H9 (cell line): ENCODE measurements around the gene UNC13D. TPM values are rescaled to one million over a fixed set of nuclear protein-coding genes. Genes with fewer than 3 reads are reported as not detected.
"Not testable (repeated sequence)": the region's sequence is repeated elsewhere in the genome, so short reads cannot be mapped to it uniquely, and the experiment has no call there.

Experiments used
- DNase-seq: peaks from one replicate; pipeline ENCODE4 v3.0.0-alpha.2; 2017
- H2AFZ ChIP-seq: one replicate; pipeline ENCODE4 v1.6.1; 2013; ENCODE audit warnings: mild to moderate bottlenecking, low read length, control low read depth, moderate library complexity
- H2AK5ac ChIP-seq: 2 replicates; pipeline ENCODE4 v1.6.1; 2013; ENCODE audit warnings: low read length, control low read depth, mixed read lengths; ENCODE audit not compliant: insufficient read length
- H2BK120ac ChIP-seq: one replicate; pipeline ENCODE4 v1.6.1; 2013; ENCODE audit warnings: low read depth, mild to moderate bottlenecking, low read length, control low read depth, inconsistent platforms; ENCODE audit not compliant: poor library complexity, severe bottlenecking
- H2BK12ac ChIP-seq: 2 replicates; pipeline ENCODE4 v1.6.1; 2013; ENCODE audit warnings: low read length, control low read depth, mixed read lengths, low read depth; ENCODE audit not compliant: insufficient read length
- H2BK15ac ChIP-seq: 2 replicates; pipeline ENCODE4 v1.6.1; 2013; ENCODE audit warnings: low read depth, low read length, control low read depth
- H2BK20ac ChIP-seq: one replicate; pipeline ENCODE4 v1.6.1; 2013; ENCODE audit warnings: low read depth, mild to moderate bottlenecking, low read length, control low read depth, inconsistent platforms; ENCODE audit not compliant: poor library complexity, severe bottlenecking
- H2BK5ac ChIP-seq: 2 replicates; pipeline ENCODE4 v1.6.1; 2013; ENCODE audit warnings: low read length, control low read depth, mixed read lengths; ENCODE audit not compliant: insufficient read length
- H3K14ac ChIP-seq: 2 replicates; pipeline ENCODE4 v1.6.1; 2013; ENCODE audit warnings: low read length, control low read depth; ENCODE audit not compliant: insufficient read depth
- H3K18ac ChIP-seq: 2 replicates; pipeline ENCODE4 v1.6.1; 2013; ENCODE audit warnings: low read depth, mild to moderate bottlenecking, mixed read lengths, low read length, control low read depth; ENCODE audit not compliant: insufficient read length
- H3K23ac ChIP-seq: 2 replicates; pipeline ENCODE4 v1.6.1; 2013; ENCODE audit warnings: low read length, control low read depth, mixed read lengths, low read depth; ENCODE audit not compliant: insufficient read length
- H3K23me2 ChIP-seq: 2 replicates; pipeline ENCODE4 v1.6.1; 2013; ENCODE audit warnings: low read depth, mild to moderate bottlenecking, mixed read lengths, low read length, control low read depth; ENCODE audit not compliant: insufficient read length, poor library complexity, severe bottlenecking
- H3K27ac ChIP-seq: 2 replicates; pipeline ENCODE4 v1.5.1; 2013; ENCODE audit warnings: low read length, control low read depth, mixed read lengths, low read depth; ENCODE audit not compliant: insufficient read length
- H3K27me3 ChIP-seq: 2 replicates; pipeline ENCODE4 v1.6.1; 2013; ENCODE audit warnings: low read length, control low read depth, inconsistent platforms; ENCODE audit not compliant: insufficient read depth
- H3K4ac ChIP-seq: 2 replicates; pipeline ENCODE4 v1.6.1; 2013; ENCODE audit warnings: low read depth, mild to moderate bottlenecking, control low read depth, inconsistent platforms, low read length, moderate library complexity
- H3K4me1 ChIP-seq: 2 replicates; pipeline ENCODE4 v1.6.1; 2013; ENCODE audit warnings: low read length, control low read depth, inconsistent platforms; ENCODE audit not compliant: insufficient read depth
- H3K4me2 ChIP-seq: 2 replicates; pipeline ENCODE4 v1.6.1; 2013; ENCODE audit warnings: low read length, control low read depth, mixed read lengths; ENCODE audit not compliant: insufficient read length, insufficient read depth
- H3K56ac ChIP-seq: 2 replicates; pipeline ENCODE4 v1.6.1; 2013; ENCODE audit warnings: low read depth, mild to moderate bottlenecking, mixed read lengths, low read length, control low read depth; ENCODE audit not compliant: insufficient read length
- H3K79me1 ChIP-seq: 2 replicates; pipeline ENCODE4 v1.6.1; 2013; ENCODE audit warnings: low read depth, mild to moderate bottlenecking, moderate library complexity, low read length, control low read depth, inconsistent platforms; ENCODE audit not compliant: insufficient read depth, poor library complexity, severe bottlenecking
- H3K79me2 ChIP-seq: 2 replicates; pipeline ENCODE4 v1.6.1; 2013; ENCODE audit warnings: low read length, control low read depth, inconsistent platforms; ENCODE audit not compliant: insufficient read depth
- H3K9ac ChIP-seq: 2 replicates; pipeline ENCODE4 v1.6.1; 2013; ENCODE audit warnings: low read length, control low read depth, mixed read lengths; ENCODE audit not compliant: insufficient read length; ENCODE audit errors: extremely low read depth
- H3K9me3 ChIP-seq: one replicate; pipeline ENCODE4 v1.6.1; 2013; ENCODE audit warnings: low read depth, low read length, inconsistent platforms; ENCODE audit not compliant: control insufficient read depth
- H3T11ph ChIP-seq: one replicate; pipeline ENCODE4 v1.6.1; 2013; ENCODE audit warnings: mild to moderate bottlenecking, low read length, control low read depth, inconsistent platforms
- H4K20me1 ChIP-seq: one replicate; pipeline ENCODE4 v1.6.1; 2013; ENCODE audit not compliant: control insufficient read depth, insufficient read length, insufficient read depth
- H4K5ac ChIP-seq: 2 replicates; pipeline ENCODE4 v1.6.1; 2013; ENCODE audit warnings: low read depth, mild to moderate bottlenecking, mixed read lengths, low read length, control low read depth; ENCODE audit not compliant: insufficient read length
- H4K8ac ChIP-seq: replicated peaks from 2 replicates; pipeline ENCODE4 v1.6.1; 2013; ENCODE audit warnings: low read length, control low read depth, mixed read lengths, low read depth; ENCODE audit not compliant: insufficient read length
- H4K91ac ChIP-seq: 2 replicates; pipeline ENCODE4 v1.6.1; 2013; ENCODE audit warnings: low read depth, mild to moderate bottlenecking, moderate library complexity, mixed read lengths, low read length, control low read depth; ENCODE audit not compliant: insufficient read length
- H3K27ac Mint-ChIP-seq, 3 experiments: 2 replicates in 2 of 3; 3 replicates in 1 of 3; pipeline ENCODE4 v1.8.0; 2020 to 2021; ENCODE audit warnings: mixed read lengths in 3 of 3, mild to moderate bottlenecking in 1 of 3, moderate library complexity in 1 of 3
- H3K27me3 Mint-ChIP-seq: 2 replicates; pipeline ENCODE4 v1.8.0; 2021; ENCODE audit warnings: low read depth, mild to moderate bottlenecking, moderate library complexity, mixed read lengths
- H3K36me3 Mint-ChIP-seq, 3 experiments: 2 replicates in 2 of 3; 3 replicates in 1 of 3; pipeline ENCODE4 v1.8.0; 2020 to 2021; ENCODE audit warnings: low read depth in 3 of 3, mixed read lengths in 3 of 3; ENCODE audit not compliant: insufficient read depth in 1 of 3
- H3K4me1 Mint-ChIP-seq, 2 experiments: 2 replicates each; pipeline ENCODE4 v1.8.0; 2020; ENCODE audit warnings: mixed read lengths in 2 of 2
- H3K4me3 Mint-ChIP-seq, 2 experiments: 2 replicates in 1 of 2; 3 replicates in 1 of 2; pipeline ENCODE4 v1.8.0; 2020 to 2021; ENCODE audit warnings: mild to moderate bottlenecking in 2 of 2, mixed read lengths in 2 of 2, moderate library complexity in 1 of 2
- H3K9me3 Mint-ChIP-seq, 2 experiments: 2 replicates in 1 of 2; 3 replicates in 1 of 2; pipeline ENCODE4 v1.8.0; 2020; ENCODE audit warnings: mild to moderate bottlenecking in 2 of 2, mixed read lengths in 2 of 2, moderate library complexity in 1 of 2
- WGBS: extraction: QIAGEN DNeasy Blood & Tissue Kit; methylation state at CpG from one replicate; pipeline ENCODE4 v1.1.7; 2013; ENCODE audit warnings: missing lambda C conversion rate, low lambda C conversion rate, mixed read lengths; ENCODE audit not compliant: insufficient read length; ENCODE audit errors: extremely low coverage; 5-methylcytosine and 5-hydroxymethylcytosine counted together
- total RNA-seq: library from RNA; stranded (reverse); gene quantifications from 2 replicates; pipeline ENCODE4 v1.2.1, GENCODE V29; 2021
- TF ChIP-seq, protein P1 (sequence below): fragments of 200-600 bp; sonication (generic); conservative IDR thresholded peaks from 3 replicates; pipeline ENCODE4 v1.8.0; 2021; ENCODE audit warnings: antibody characterized with exemption, mild to moderate bottlenecking

Gene UNC13D
- total RNA-seq, 1 experiment from 2014 or later: 6.3 TPM

DNA sequence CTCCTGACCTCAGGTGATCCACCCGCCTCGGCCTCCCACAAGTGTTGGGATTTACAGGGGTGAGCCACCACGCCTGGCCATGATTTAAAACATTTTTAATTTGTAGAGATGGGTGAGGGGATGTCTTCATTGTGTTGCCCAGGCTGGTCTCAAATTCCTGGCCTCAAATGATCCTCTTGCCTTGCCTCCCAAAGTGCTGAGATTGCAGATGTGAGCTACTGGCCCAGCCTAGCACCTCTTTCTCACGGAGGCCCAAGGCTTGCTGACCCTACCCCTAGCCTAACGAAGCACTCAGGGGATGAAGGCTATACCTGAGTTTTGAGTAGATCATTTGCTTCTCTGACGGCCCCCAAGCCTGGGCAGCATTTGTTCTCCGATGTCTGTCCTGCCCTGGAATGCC lies 33.0 kb downstream of the UNC13D start:
- H3K4me3 Mint-ChIP-seq: no peak overlapping the region
- no peak overlapping the region for H2AK5ac ChIP-seq
- no peak overlapping the region for H2BK15ac ChIP-seq
- H4K91ac ChIP-seq: no peak overlapping the region
- H3K4me1 Mint-ChIP-seq: no peaks in the 10 kb centered on the region
- H3K14ac ChIP-seq: no peak overlapping the region
- no peak overlapping the region for H3T11ph ChIP-seq
- H3K27me3 ChIP-seq: no peaks in the 10 kb centered on the region
- H3K9me3 Mint-ChIP-seq: no peaks in the 10 kb centered on the region
- no peak overlapping the region for H4K8ac ChIP-seq
- TF ChIP-seq, protein P1, sequence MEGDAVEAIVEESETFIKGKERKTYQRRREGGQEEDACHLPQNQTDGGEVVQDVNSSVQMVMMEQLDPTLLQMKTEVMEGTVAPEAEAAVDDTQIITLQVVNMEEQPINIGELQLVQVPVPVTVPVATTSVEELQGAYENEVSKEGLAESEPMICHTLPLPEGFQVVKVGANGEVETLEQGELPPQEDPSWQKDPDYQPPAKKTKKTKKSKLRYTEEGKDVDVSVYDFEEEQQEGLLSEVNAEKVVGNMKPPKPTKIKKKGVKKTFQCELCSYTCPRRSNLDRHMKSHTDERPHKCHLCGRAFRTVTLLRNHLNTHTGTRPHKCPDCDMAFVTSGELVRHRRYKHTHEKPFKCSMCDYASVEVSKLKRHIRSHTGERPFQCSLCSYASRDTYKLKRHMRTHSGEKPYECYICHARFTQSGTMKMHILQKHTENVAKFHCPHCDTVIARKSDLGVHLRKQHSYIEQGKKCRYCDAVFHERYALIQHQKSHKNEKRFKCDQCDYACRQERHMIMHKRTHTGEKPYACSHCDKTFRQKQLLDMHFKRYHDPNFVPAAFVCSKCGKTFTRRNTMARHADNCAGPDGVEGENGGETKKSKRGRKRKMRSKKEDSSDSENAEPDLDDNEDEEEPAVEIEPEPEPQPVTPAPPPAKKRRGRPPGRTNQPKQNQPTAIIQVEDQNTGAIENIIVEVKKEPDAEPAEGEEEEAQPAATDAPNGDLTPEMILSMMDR: no peak
- WGBS: no CpG with 5 or more reads among the region's 7 CpGs
- H3K56ac ChIP-seq: no peak overlapping the region
- no peak overlapping the region for H2BK120ac ChIP-seq
- no peak overlapping the region for H2AFZ ChIP-seq
- no peak overlapping the region for H2BK12ac ChIP-seq
- H4K5ac ChIP-seq: no peak overlapping the region
- no peak overlapping the region for H2BK20ac ChIP-seq
- no peak overlapping the region for H3K27ac ChIP-seq
- no peaks in the 10 kb centered on the region for H3K79me1 ChIP-seq
- no peak overlapping the region for H3K4ac ChIP-seq
- no peak overlapping the region for H3K23ac ChIP-seq
- H3K9me3 ChIP-seq: no peaks in the 10 kb centered on the region
- no peak overlapping the region for H3K4me2 ChIP-seq
- H3K36me3 Mint-ChIP-seq: peaks cover 6 to 50% (median 46%) of the 10 kb centered on the region in 3 experiments; a peak in 6 of 7 replicates
- no peaks in the 10 kb centered on the region for H3K23me2 ChIP-seq
- no peak for DNase-seq
- H3K4me1 ChIP-seq: no peaks in the 10 kb centered on the region
- H3K79me2 ChIP-seq: no peaks in the 10 kb centered on the region
- no peaks in the 10 kb centered on the region for H4K20me1 ChIP-seq
- no peak overlapping the region for H3K18ac ChIP-seq
- H2BK5ac ChIP-seq: no peak overlapping the region
- H3K27ac Mint-ChIP-seq: no peak overlapping the region
- no peaks in the 10 kb centered on the region for H3K27me3 Mint-ChIP-seq
- H3K9ac ChIP-seq: no peak overlapping the region

- H3K79me1 ChIP-seq, H3K23ac ChIP-seq, H3K4me1 Mint-ChIP-seq, H4K5ac ChIP-seq, H3K4ac ChIP-seq, H3K27ac Mint-ChIP-seq, H2BK120ac ChIP-seq, H4K20me1 ChIP-seq, H4K91ac ChIP-seq, DNase-seq, H3K9me3 ChIP-seq, H3K79me2 ChIP-seq, H2AK5ac ChIP-seq, H2BK12ac ChIP-seq, H3K9ac ChIP-seq, H3K4me1 ChIP-seq, H3K56ac ChIP-seq, H3K18ac ChIP-seq, H2BK5ac ChIP-seq, H3K27ac ChIP-seq, H3K27me3 ChIP-seq, H3T11ph ChIP-seq, H3K14ac ChIP-seq, H3K4me2 ChIP-seq, H2AFZ ChIP-seq, H3K4me3 Mint-ChIP-seq, H4K8ac ChIP-seq, H3K9me3 Mint-ChIP-seq, H2BK20ac ChIP-seq, H3K23me2 ChIP-seq, H2BK15ac ChIP-seq, H3K27me3 Mint-ChIP-seq: not testable (repeated sequence)
- peaks cover 6 to 47% (median 43%) of the 10 kb centered on the region in 3 experiments; a peak in 6 of 7 replicates for H3K36me3 Mint-ChIP-seq
- WGBS: no CpG with 5 or more reads among the region's 11 CpGs
Measured at GRCh38 chr17:75810756-75811155, 33.4 kb downstream of the UNC13D start.
